ENCODE measurements around the gene HDAC11.

- TF ChIP-seq, protein P1, sequence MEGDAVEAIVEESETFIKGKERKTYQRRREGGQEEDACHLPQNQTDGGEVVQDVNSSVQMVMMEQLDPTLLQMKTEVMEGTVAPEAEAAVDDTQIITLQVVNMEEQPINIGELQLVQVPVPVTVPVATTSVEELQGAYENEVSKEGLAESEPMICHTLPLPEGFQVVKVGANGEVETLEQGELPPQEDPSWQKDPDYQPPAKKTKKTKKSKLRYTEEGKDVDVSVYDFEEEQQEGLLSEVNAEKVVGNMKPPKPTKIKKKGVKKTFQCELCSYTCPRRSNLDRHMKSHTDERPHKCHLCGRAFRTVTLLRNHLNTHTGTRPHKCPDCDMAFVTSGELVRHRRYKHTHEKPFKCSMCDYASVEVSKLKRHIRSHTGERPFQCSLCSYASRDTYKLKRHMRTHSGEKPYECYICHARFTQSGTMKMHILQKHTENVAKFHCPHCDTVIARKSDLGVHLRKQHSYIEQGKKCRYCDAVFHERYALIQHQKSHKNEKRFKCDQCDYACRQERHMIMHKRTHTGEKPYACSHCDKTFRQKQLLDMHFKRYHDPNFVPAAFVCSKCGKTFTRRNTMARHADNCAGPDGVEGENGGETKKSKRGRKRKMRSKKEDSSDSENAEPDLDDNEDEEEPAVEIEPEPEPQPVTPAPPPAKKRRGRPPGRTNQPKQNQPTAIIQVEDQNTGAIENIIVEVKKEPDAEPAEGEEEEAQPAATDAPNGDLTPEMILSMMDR (conservative IDR thresholded peaks at IDR 0.05 in 1 of 2, IDR thresholded peaks at IDR 0.05 in 1 of 2; ENCODE audit: low read depth in 1 of 2, low read length in 2 of 2): no peak
- no peak for TF ChIP-seq EZH2 (IDR thresholded peaks at IDR 0.05; ENCODE audit: low read length, missing control alignments)
These were observed 56.3 kb downstream of the HDAC11 start for GRCh38 chr3:13536432-13536831.

All from fibroblast of lung (primary cell).